ENCODE results near the gene FBXL20. TPM values are rescaled to one million over a fixed set of nuclear protein-coding genes. Genes with fewer than 3 reads are reported as not detected.
"Not testable (repeated sequence)": the region's sequence is repeated elsewhere in the genome, so short reads cannot be mapped to it uniquely, and the experiment has no call there.

Gene FBXL20
- total and polyA plus RNA-seq, 4 donors, result 1.6 to 8.4 (median 5.2) TPM

GRCh38 chr17:39335704-39336223 lies 65.7 kb downstream of the FBXL20 start:
- no peaks in the 10 kb centered on the region for H3K4me1 ChIP-seq (ENCODE audit: control insufficient read depth in 4 of 4, insufficient read depth in 4 of 4, low read length in 3 of 4)
- no peak overlapping the region for H3K27ac ChIP-seq (ENCODE audit: low read depth in 1 of 2, low read length in 2 of 2)
- WGBS, result 73% methylated on average over 4 of the region's 4 CpGs

GRCh38 chr17:39334008-39334744 lies 67.2 kb downstream of the FBXL20 start:
- 77% methylated on average over 6 of the region's 6 CpGs for WGBS
- not testable (repeated sequence) for H3K27me3 ChIP-seq (ENCODE audit: control insufficient read depth in 4 of 4, insufficient read depth in 4 of 4, low read length in 3 of 4); H3K9me3 ChIP-seq (ENCODE audit: control insufficient read depth in 4 of 4, low read length in 3 of 4); H3K4me3 ChIP-seq (ENCODE audit: low read depth in 1 of 3, low read length in 3 of 3); H3K27ac ChIP-seq (ENCODE audit: low read depth in 1 of 2, low read length in 2 of 2); H3K4me1 ChIP-seq (ENCODE audit: control insufficient read depth in 4 of 4, insufficient read depth in 4 of 4, low read length in 3 of 4); DNase-seq (ENCODE audit: low spot score); H3K9ac ChIP-seq (ENCODE audit: low read depth in 1 of 2, low read length in 2 of 2); H3K36me3 ChIP-seq (ENCODE audit: control insufficient read depth in 4 of 4, insufficient read depth in 3 of 4, low read depth in 1 of 4, low read length in 3 of 4)

More at GRCh38 chr17:39335704-39336223, 65.7 kb downstream of the FBXL20 start:
- Histone ChIP-seq H3K36me3 (ENCODE audit: control insufficient read depth in 4 of 4, insufficient read depth in 3 of 4, low read depth in 1 of 4, low read length in 3 of 4) (peaks cover 0 to 2% (median 0%) of the 10 kb centered on the region in 4 donors), H3K4me3 (ENCODE audit: low read depth in 1 of 3, low read length in 3 of 3) (no peak overlapping the region), H3K9me3 (ENCODE audit: control insufficient read depth in 4 of 4, low read length in 3 of 4) (no peaks in the 10 kb centered on the region), H3K9ac (ENCODE audit: low read depth in 1 of 2, low read length in 2 of 2) (no peak overlapping the region), H3K27me3 (ENCODE audit: control insufficient read depth in 4 of 4, insufficient read depth in 4 of 4, low read length in 3 of 4) (no peaks in the 10 kb centered on the region)
- TF ChIP-seq GABPA (IDR thresholded peaks at IDR 0.05 in 1 of 2, conservative IDR thresholded peaks at IDR 0.05 in 1 of 2) (no peak), ZBTB33 (IDR thresholded peaks at IDR 0.05) (no peak), FOXA2 (IDR thresholded peaks at IDR 0.05) (no peak), RXRA (IDR thresholded peaks at IDR 0.05) (no peak), EGR1 (IDR thresholded peaks at IDR 0.05; ENCODE audit: low read depth in 2 of 2) (no peak), HNF4G (IDR thresholded peaks at IDR 0.05) (no peak), FOXA1 (IDR thresholded peaks at IDR 0.05) (no peak), HNF4A (conservative IDR thresholded peaks at IDR 0.05) (no peak)
- DNase-seq (ENCODE audit: low spot score), result no peak

- no peak for DNase-seq (ENCODE audit: low spot score)
- H3K27ac ChIP-seq (ENCODE audit: low read depth in 1 of 2, low read length in 2 of 2), result no peak overlapping the region
- H3K4me3 ChIP-seq (ENCODE audit: low read depth in 1 of 3, low read length in 3 of 3), result no peak overlapping the region
- no peaks in the 10 kb centered on the region for H3K36me3 ChIP-seq (ENCODE audit: control insufficient read depth in 4 of 4, insufficient read depth in 3 of 4, low read depth in 1 of 4, low read length in 3 of 4)
- H3K27me3 ChIP-seq (ENCODE audit: control insufficient read depth in 4 of 4, insufficient read depth in 4 of 4, low read length in 3 of 4), result no peaks in the 10 kb centered on the region
- H3K9me3 ChIP-seq (ENCODE audit: control insufficient read depth in 4 of 4, low read length in 3 of 4), result no peaks in the 10 kb centered on the region
- 94% methylated on average over 5 of the region's 5 CpGs for WGBS
- TF ChIP-seq CTCF (IDR thresholded peaks at IDR 0.05; ENCODE audit: low read depth, low read length, missing input control) (no peak), JUND (IDR thresholded peaks at IDR 0.05) (no peak), ZBTB33 (IDR thresholded peaks at IDR 0.05) (no peak), RXRA (IDR thresholded peaks at IDR 0.05) (no peak), REST (IDR thresholded peaks at IDR 0.05) (no peak)
- peaks cover 0 to 2% (median 0%) of the 10 kb centered on the region in 4 donors for H3K4me1 ChIP-seq (ENCODE audit: control insufficient read depth in 4 of 4, insufficient read depth in 4 of 4, low read length in 3 of 4)
- H3K9ac ChIP-seq (ENCODE audit: low read depth in 1 of 2, low read length in 2 of 2), result no peak overlapping the region
Measured at GRCh38 chr17:39332092-39332491, 69.3 kb downstream of the FBXL20 start.

Data from liver (tissue), 9 donors.